HG02759 (cell line): ENCODE measurements around the gene SYT1.
A peak's percentile ranks its signal among the peaks of the same experiment; 100 is the strongest.
"Not testable (repeated sequence)": the region's sequence is repeated elsewhere in the genome, so short reads cannot be mapped to it uniquely, and the experiment has no call there.

Experiments used
- ATAC-seq: cut with Tn5 transposase; IDR thresholded peaks from one replicate; pipeline ENCODE4 v1.9.1; 2021; ENCODE audit warnings: mild to moderate bottlenecking, moderate library complexity; ENCODE audit not compliant: unreplicated experiment

SYT1 gene

DNA sequence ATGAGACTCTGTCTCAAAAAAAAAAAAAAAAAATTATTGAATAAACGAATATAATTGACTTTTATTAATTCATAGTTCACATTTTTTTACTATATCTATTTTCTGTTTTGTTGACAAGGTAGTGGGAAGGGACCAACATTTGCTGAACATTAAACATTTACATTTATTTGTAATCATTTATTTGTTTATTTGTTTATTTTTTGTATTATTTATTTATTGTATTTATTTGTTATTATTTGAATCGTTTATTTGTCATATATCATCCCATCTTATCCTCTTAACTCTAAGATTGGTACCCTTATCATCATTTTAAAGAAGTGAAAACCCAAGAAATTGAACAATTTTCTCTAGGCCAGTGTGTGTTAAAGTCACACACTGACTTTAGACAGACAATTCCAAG is 101.5 kb downstream of the SYT1 start:
- no peak for ATAC-seq

DNA sequence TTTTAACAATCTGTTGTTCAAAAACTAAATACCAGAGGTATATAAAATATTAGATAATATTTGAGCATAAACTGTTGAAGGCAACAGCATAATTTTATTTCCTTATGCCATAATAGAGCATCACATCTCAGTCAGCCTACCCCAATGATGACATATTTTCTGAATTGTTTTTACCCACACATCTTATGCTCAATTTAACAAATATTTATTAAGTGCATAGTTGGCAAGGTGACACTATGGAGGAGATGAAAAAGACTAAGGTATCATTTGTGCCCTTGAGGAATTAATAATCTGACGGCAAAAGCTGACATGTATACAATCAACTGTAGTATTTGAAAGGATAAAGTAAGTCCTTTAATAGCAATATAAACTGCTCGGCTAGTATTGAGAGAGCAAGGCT is 102.4 kb downstream of the SYT1 start:
- no peak for ATAC-seq

DNA sequence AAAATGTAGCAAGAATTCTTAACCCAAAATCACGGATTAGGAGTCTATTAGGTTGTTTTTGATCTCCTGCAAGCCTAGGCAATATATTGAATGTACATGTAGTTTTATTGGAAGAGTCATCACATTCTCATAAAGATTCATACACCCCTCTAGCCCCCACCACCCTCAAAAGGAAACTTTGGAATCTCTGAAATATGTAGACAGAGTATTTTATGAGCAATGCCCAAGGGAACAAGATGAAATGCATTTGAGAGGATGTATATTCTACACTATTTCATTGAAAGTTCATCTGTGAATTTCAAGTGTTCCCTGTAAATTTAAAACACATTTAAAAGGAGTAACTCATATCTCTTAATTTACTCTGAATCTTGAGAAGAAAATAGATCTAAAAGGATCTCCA is 103.7 kb downstream of the SYT1 start:
- no peak for ATAC-seq

DNA sequence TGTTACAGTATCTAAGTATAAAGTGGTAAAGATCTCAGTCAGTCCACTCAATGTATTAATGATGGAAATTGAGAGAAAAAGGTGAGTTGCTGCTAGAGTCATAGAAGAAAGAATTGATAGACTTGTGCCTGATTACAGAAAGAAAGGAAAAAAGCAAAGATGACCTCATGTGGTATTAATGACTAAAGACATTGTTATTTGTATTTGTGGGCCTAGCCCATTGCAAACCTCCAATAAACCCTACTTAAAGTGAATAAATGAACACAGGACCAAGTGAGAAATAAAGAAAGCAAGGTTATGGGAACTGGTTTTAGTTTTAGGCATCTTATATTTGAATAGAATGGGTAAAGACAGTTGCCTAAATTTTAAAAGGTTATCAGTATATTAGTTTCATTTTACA is 105.5 kb downstream of the SYT1 start:
- ATAC-seq, result no peak

DNA sequence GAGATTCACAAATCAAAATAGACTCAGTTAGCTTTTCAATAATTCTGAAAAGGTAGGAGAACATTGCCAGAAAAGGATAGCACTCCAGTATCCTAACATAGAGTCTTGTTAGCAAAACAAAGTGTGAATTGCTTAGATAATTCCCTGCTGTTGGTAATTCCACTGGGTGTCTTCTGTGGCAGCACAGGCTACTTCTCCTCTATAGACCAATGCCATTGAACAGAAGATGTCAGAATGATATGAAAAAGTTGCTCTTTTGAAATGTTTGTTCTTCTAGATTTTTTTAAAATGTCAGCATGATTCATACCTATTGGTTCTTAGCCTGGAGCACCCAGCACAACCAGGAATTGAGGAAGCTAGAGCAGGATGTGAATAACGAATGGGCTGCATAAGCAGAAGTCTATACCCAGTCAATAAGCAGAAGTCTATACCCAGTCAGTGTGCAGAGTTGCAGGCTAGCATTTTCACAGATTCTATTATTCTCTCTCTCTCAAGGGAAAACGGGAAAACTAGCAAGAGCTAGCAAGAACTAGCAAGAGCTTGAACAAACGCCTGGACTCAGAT is 112.8 kb downstream of the SYT1 start:
- ATAC-seq, result no peak

DNA sequence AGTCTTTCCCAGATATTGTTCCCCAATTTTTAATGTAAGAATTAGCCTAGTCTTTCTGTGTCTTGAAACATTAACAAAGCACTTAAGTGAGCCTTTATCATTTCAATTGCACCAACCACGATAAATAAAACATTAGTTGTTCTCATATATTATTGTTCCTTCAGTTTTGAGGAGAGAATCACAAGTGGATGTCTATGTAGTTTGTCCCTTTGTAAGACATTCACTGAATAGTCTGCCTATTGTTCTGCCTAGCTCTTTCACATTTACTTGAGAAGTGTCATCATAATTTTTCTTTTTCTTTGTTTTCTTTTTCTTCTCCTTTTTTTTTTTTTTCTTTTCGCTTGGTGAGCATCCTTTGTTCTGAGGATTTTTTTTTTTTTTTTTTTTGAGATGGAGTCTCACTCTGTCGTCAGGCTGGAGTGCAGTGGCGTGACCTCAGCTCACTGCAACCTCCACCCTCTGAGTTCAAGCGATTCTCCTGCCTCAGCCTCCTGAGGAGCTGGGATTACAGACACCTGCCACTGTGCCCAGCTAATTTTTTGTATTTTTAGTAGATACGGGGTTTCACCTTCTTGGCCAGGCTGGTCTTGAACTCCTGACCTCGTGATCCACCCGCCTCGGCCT is 129.7 kb downstream of the SYT1 start:
- ATAC-seq, result no peak

DNA sequence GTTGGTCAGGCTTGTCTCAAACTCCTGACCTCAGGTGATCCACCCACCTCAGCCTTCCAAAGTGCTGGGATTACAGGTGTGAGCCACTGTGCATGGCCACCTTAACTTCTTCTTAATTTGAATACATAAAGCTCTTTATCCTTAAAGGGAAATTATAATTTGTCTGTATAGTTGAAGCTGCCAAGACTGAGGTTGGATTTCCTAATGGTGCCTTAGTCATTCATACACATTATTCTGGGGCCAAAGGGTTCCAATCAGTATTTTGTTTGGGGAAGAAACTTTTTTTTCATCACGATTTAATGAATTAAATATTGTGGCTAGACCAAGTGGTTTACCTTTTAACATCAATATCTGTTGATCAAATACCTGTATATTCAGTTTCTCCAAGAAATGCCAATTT is 135.9 kb downstream of the SYT1 start:
- no peak for ATAC-seq

DNA sequence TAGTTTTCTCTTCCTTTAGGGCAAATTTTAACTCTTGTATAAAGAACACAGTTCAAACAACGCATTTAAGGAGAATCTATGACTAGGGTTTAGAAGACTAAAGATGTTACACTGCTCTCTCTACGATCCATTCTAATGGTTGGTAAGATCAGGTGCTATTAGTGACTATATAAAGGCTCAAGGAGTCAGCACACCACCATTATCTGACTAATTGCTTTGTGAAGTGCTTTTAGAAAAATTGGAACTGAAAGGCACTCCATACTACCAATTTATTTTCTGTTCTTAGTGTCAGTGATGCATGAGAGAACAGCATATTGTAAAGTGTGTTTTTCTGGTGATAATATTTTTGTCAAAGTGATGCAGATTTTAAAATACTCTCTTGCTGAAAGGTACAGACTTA is 136.8 kb downstream of the SYT1 start:
- no peak for ATAC-seq

DNA sequence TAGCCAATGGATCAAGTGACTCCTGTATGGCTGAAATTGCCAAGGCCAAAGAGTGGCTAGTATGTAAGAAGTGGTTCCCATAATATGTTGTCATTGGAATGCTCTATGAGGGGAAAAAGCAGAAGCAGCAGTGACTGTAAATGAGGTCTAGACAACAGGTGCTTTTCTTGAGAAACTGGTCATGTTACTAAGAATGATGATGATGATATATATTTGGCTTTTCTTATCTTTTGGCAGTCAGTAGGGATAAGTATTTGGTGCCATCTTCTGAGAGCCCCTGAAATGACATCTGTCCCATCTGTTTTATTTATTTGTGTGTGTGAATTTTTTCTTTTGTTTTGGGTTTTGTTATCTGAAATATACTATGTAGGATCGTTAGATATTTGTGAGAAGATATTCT is 141.7 kb downstream of the SYT1 start:
- no peak for ATAC-seq

DNA sequence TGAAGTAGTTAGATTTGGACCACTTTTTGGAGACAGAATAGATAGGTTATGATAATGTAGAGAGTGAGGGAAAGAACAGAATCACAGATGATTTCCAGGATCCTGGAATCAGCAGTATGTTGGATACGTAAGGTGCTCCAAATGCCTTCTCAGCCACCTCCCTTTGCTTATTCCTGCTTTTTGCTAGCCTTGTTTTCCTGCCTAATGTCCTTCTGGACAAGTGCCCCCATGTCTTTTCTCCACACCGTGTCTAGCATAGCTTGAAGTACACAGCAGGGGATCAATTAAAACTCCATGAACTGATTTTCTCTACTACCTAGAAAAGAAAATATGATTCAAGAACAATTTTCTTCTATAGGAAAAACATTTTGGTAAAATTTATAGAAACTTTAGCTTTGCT is 144.0 kb downstream of the SYT1 start:
- no peak for ATAC-seq

DNA sequence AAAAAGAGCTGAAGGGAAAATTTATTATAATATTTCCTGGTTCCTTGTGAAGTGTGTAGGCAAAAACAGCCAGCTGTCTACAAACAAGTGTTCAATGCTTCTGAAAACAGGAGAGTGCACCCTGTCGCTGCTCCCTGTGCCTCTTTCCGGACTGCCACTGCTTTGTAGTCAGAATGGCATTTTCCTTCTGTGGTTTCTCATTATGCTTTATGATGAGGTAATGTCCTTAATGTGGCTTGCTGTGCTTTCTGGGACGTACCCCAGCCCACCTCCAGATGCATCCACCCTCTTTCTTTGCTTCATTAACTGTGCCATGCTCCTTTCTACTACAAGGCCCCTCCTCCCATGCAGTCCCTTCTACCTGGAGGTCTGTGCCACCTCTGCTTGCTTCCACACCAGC is 148.1 kb downstream of the SYT1 start:
- ATAC-seq, result no peak

DNA sequence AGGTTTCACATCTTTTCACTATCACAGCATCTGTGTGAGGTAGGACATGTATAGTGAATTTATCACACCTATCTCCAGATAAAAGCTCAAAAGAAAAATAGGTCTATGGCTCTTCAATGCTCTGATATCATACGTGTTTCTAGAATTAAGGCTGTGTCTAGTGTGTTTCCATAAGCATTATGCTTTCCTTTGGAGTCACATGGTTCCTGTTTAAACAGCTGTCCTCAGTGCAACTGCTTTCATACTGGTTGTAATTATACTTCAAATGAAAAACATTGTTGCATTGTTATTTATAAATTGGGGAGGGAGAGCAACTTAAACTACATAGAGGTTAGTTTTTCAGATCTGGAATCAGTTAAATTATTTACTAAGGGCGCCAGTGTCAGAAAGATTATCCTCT is 151.6 kb downstream of the SYT1 start:
- ATAC-seq, result no peak

DNA sequence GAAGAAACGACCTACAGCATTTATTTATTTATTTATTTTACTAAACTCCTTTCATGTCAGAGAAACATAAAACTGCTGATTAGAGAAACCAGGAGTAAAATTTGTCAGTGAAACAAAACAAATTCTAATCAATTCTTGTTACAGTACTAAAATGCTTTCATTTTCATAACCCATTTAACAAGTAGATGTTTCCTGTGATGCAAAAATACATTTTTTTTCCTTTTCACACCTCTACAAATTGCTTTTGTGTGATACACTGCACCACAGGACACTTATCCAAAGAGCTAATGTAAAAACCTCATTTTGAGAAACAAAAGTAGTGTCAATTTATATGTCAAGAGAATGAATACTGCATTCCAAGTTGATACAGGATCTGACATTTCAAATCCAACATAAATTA is 155.1 kb downstream of the SYT1 start:
- peak; percentile 53 for ATAC-seq

DNA sequence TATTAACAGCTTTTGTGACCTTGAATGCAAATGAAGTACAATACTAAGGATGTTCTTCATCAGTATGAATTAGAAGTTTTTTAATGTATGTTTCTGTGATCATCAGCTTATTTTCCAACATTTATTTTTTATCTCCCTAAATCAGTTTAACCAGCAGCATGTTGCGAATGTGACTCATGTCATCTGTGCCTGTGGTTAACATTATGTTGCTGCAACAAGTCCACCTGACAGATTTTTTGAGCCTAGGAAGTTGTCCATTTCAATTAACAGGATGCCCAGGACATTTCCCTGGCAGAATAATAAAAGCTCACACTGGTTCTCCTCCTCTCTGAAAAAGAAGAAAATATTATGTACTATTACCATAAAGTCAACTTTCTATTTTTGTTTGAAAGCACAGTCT is 155.5 kb downstream of the SYT1 start:
- ATAC-seq, result peak; percentile 29

DNA sequence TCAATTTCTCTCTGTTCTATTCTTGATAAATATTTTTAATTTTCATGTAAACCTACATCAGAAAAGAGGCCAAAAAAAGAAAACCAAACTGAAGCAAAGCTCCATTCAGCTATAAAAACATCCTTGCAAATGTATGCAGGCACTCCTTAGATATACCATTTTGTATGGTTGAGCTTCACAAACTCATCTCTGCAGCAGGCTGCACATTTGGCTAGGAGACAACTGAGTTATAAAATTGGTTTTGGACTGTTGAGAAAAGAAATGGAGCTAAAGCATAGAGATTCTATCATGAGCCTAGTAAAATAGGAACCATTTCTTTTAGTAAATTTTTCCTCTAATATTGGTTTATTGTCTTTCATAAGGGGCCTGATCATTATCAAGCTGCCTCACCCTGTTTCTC is 156.4 kb downstream of the SYT1 start:
- ATAC-seq, result no peak

DNA sequence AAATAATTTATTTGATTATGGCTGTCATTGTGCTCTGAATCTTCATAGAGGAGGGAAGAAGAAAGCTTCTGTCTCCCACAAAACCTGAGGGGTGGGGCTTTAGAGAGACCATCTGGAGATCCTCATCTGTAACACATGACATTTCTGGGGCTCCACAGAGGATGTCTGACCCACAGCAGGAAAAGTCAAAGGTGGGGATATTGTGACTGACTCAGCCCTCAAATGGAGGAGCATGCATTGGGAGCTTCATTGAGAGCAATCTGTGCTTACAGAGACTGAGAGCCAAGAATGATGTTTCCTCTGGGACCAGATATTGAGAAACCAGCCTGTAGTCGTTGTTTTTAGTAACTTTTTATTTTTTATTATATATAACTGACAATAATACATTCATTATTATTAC is 158.7 kb downstream of the SYT1 start:
- no peak for ATAC-seq

DNA sequence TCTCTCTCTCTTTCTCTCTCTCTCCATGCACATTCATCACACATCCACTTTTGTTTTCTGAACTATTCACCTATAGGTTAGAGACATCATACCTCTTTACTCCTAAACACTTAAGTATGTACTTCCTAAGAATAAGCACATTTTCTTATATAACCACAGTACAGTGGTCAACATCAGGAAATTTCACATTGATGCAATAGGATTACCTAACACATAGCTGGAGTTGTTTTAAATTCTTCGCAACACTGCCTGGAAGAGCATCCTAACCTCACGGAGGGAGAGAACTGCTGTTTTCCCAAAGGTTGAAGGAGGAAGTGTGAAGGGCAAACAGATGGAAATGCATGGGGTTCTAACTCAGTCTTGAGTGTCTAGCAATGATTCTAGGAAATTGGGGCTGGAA is 159.2 kb downstream of the SYT1 start:
- ATAC-seq, result no peak

DNA sequence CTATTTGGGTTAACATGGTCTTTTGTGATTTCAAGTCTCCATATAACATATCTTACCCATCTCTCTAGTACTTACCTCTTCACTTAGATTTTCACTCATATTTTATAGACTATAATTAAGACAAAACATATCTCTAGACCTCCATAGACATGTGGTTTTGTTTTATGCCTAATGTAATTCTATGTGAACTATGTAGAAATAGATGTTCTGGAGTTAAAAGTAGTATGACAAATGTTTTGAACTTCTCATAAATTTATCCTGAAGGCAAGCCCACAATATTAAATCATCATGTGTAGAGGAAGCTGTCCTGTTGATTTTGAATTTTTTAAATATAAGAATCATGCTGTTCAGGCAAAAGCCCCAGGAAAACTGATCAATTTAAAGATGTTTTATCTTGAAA is 169.2 kb downstream of the SYT1 start:
- ATAC-seq, result no peak

DNA sequence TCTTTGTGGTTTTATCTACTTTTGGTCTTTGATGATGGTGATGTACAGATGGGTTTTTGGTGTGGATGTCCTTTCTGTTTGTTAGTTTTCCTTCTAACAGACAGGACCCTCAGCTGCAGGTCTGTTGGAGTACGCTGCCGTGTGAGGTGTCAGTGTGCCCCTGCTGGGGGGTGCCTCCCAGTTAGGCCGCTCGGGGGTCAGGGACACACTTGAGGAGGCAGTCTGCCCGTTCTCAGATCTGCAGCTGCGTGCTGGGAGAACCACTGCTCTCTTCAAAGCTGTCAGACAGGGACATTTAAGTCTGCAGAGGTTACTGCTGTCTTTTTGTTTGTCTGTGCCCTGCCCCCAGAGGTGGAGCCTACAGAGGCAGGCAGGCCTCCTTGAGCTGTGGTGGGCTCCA is 180.2 kb downstream of the SYT1 start:
- not testable (repeated sequence) for ATAC-seq

DNA sequence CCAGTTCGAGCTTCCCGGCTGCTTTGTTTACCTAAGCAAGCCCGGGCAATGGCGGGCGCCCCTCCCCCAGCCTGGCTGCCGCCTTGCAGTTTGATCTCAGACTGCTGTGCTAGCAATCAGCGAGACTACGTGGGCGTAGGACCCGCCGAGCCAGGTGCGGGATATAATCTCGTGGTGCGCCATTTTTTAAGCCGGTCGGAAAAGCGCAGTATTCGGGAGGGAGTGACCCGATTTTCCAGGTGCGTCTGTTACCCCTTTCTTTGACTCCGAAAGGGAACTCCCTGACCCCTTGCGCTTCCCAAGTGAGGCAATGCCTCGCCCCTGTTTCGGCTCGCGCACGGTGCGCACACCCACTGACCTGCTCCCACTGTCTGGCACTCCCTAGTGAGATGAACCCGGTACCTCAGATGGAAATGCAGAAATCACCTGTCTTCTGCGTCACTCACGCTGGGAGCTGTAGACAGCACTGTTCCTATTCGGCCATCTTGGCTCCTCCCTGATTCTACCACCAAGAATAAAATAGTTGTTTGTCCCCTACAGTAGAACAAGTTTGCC is 180.7 kb downstream of the SYT1 start:
- not testable (repeated sequence) for ATAC-seq

DNA sequence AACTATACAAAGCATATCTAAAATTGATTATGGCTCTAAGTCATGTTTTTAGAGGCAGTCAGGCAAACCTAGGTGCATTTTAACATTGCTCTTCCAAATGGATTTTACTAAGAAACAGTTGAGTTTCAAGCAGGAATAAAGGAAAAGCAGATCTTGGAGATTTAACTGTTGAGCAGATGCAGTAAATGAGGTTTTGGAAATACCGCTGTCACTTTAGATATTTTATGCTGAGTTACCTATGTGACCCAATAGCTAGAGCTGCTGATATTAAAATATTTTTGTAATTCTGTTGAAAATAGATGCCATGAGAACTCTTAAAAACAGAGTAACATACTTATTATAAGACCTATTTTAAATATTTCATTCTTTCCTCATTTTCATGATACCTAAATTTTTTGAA is 181.4 kb downstream of the SYT1 start:
- no peak for ATAC-seq

DNA sequence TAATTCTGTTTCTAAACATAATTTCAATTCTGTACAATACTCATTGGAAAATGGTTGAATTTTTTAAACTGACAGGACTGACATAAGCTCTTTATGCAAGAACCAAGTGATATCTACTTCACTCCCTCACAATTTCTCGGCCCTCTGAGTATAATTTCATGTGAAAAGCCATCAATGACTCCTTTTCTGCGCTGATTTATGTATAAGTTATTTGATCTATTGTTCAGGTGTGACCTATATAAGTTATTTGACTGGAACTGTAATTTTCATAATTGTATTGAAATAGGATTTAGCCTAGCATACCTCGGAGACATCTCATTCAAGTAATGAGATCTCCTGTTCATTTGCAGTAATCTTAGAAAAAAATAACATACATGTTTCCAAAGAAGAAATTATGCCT is 184.4 kb downstream of the SYT1 start:
- ATAC-seq, result no peak

DNA sequence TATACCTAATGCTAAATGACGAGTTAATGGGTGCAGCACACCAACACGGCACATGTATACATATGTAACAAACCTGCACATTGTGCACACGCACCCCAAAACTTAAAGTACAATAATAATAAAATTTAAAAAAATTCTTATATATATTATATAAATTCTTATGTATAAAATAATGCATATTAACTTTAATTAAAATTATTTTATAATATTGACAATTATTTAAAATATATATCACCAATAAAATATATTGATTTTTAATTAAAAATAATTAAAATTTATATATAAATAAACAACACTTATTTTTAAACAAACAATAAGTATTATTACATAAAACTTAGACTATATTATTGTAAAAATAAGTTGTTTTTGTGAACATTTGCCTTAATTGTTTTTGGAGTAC is 188.8 kb downstream of the SYT1 start:
- ATAC-seq, result no peak
